K562 (cell line): ENCODE data around the gene ADORA2A. TPM values are rescaled to one million over a fixed set of nuclear protein-coding genes. Genes with fewer than 3 reads are reported as not detected.

ENCODE experiments used
- ATAC-seq: fragments of 200-7000 bp; cut with Tn5 transposase; 3 replicates; pipeline ENCODE4 v1.9.1; 2020; ENCODE audit warnings: moderate library complexity
- BruUV-seq: library from RNA; stranded (reverse); fragments of 400-500 nt; replicated peaks from 2 replicates; lab custom pipeline; 2021; lab: Mats Ljungman, UMichigan
- CTCF ChIA-PET: fragments of 300-600 bp; formaldehyde crosslinking; extraction: SDS; loops from one replicate; lab custom pipeline; 2021; ENCODE audit warnings: low intra/inter-chr PET ratio; lab: Yijun Ruan, JAX
- POLR2A ChIA-PET: fragments of 300-600, 350-650 bp; sonication (Branson Sonifier 250); formaldehyde crosslinking; extraction: SDS; loops from one replicate; lab custom pipeline; 2021; ENCODE audit warnings: antibody characterized with exemption, inconsistent platforms; lab: Yijun Ruan, JAX
- DNase-seq, 4 experiments: peaks; one replicate each; pipeline versions ENCODE4 v3.0.0 to v3.0.0-alpha.2; 2011 to 2018; ENCODE audit warnings: low spot score in 3 of 4, mixed read lengths in 3 of 4; ENCODE audit errors: extremely low read depth in 1 of 4
- FAIRE-seq: peaks from 2 replicates; lab custom pipeline; 2011; peaks lifted over from hg19 to GRCh38; lab: Jason Lieb, UNC
- H2AFZ ChIP-seq: 2 replicates; pipeline ENCODE4 v1.6.0; 2011; ENCODE audit warnings: low read depth, low read length, control low read depth, inconsistent platforms
- H3K27ac ChIP-seq: fragments of 200-600 bp; 3 replicates; pipeline ENCODE4 v1.8.0; 2011; ENCODE audit warnings: low read depth, mild to moderate bottlenecking, control low read depth, inconsistent platforms, low read length, moderate library complexity, mixed read lengths; ENCODE audit errors: extremely low read depth
- H3K27me3 ChIP-seq, 2 experiments: fragments of 300-600 bp in 1 of 2; 2 replicates in 1 of 2; 3 replicates in 1 of 2; pipeline versions ENCODE4 v1.6.0 to v1.8.0; 2011; ENCODE audit warnings: inconsistent platforms in 2 of 2, low read length in 2 of 2, mild to moderate bottlenecking in 1 of 2, mixed read lengths in 1 of 2, moderate library complexity in 1 of 2; ENCODE audit not compliant: control insufficient read depth in 2 of 2, insufficient read depth in 2 of 2
- H3K36me3 ChIP-seq: fragments of 300-600 bp; 3 replicates; pipeline ENCODE4 v1.8.0; 2011; ENCODE audit warnings: mild to moderate bottlenecking, low read length, inconsistent platforms; ENCODE audit not compliant: control insufficient read depth, insufficient read depth
- H3K4me1 ChIP-seq, 2 experiments: fragments of 200-600 bp in 1 of 2; replicated peaks in 1 of 2; 2 replicates in 1 of 2; 3 replicates in 1 of 2; pipeline versions ENCODE4 v1.5.1 to v1.8.0; 2011; ENCODE audit warnings: inconsistent platforms in 2 of 2, low read length in 2 of 2, mild to moderate bottlenecking in 1 of 2, mixed read lengths in 1 of 2, moderate library complexity in 1 of 2; ENCODE audit not compliant: control insufficient read depth in 2 of 2, insufficient read depth in 2 of 2
- H3K4me2 ChIP-seq: 2 replicates; pipeline ENCODE4 v1.6.1; 2011; ENCODE audit warnings: low read length, control low read depth, inconsistent platforms, mixed read lengths; ENCODE audit not compliant: insufficient read depth
- H3K4me3 ChIP-seq: fragments of 200-600 bp; sonication (generic), shearing (Covaris generic); 2 replicates; pipeline ENCODE4 v1.5.1; 2016; ENCODE audit warnings: control low read depth, inconsistent platforms
- H3K79me2 ChIP-seq: fragments of 200-600 bp; 3 replicates; pipeline ENCODE4 v1.8.0; 2011; ENCODE audit warnings: low read length, inconsistent platforms; ENCODE audit not compliant: control insufficient read depth, insufficient read depth
- H3K9ac ChIP-seq, 2 experiments: 2 replicates each; pipeline versions ENCODE4 v1.6.0 to v1.6.1; 2011; ENCODE audit warnings: low read depth in 2 of 2, low read length in 2 of 2, control low read depth in 1 of 2, inconsistent platforms in 1 of 2, mild to moderate bottlenecking in 1 of 2, mixed read lengths in 1 of 2; ENCODE audit not compliant: insufficient read depth in 1 of 2
- H3K9me1 ChIP-seq: one replicate; pipeline ENCODE4 v1.6.0; 2011; ENCODE audit warnings: inconsistent platforms, mild to moderate bottlenecking, low read length, moderate library complexity; ENCODE audit not compliant: control insufficient read depth, insufficient read depth
- H3K9me3 ChIP-seq: replicated peaks from 2 replicates; pipeline ENCODE4 v1.5.1; 2011; ENCODE audit warnings: low read depth, low read length, inconsistent platforms; ENCODE audit not compliant: control insufficient read depth, insufficient read depth
- H4K20me1 ChIP-seq: replicated peaks from 2 replicates; pipeline ENCODE4 v1.6.1; 2011; ENCODE audit warnings: low read length, inconsistent platforms, mixed read lengths; ENCODE audit not compliant: control insufficient read depth, insufficient read depth
- FOXK2 ChIP-seq, 2 experiments: fragments of 450-650 bp; IDR thresholded peaks in 1 of 2; conservative IDR thresholded peaks in 1 of 2; 2 replicates each; pipeline ENCODE4 v1.6.1; 2016; ENCODE audit warnings: low read depth in 2 of 2, mild to moderate bottlenecking in 1 of 2
- POU5F1 ChIP-seq: fragments of 150-350 bp; IDR thresholded peaks from 2 replicates; pipeline ENCODE4 v1.6.1; 2014; ENCODE audit warnings: borderline replicate concordance, low read length, low read depth, mild to moderate bottlenecking; ENCODE audit not compliant: partially characterized antibody
- SMC3 ChIP-seq: conservative IDR thresholded peaks from 2 replicates; pipeline ENCODE4 v1.6.1; 2011; ENCODE audit warnings: low read depth, low read length, improper control_type of control experiment; ENCODE audit not compliant: insufficient read depth
- TCF15 ChIP-seq: fragments of 250-450 bp; sonication (Bioruptor Pico); IDR thresholded peaks from 2 replicates; pipeline ENCODE4 v1.8.0; 2022; ENCODE audit warnings: moderate library complexity, mild to moderate bottlenecking, inconsistent platforms
- TEAD4 ChIP-seq, 2 experiments: sonication (generic) in 1 of 2; formaldehyde crosslinking in 1 of 2; IDR thresholded peaks; 2 replicates each; pipeline versions ENCODE4 v1.6.1 to v1.8.0; 2012 to 2022; ENCODE audit warnings: borderline replicate concordance in 1 of 2, inconsistent platforms in 1 of 2, low read length in 1 of 2, mild to moderate bottlenecking in 1 of 2, missing genetic modification reagents in 1 of 2
- ZC3H4 ChIP-seq: sonication (generic); formaldehyde crosslinking; IDR thresholded peaks from 2 replicates; pipeline ENCODE4 v1.9.0; 2021; ENCODE audit warnings: missing genetic modification reagents, borderline replicate concordance
- ZNF217 ChIP-seq: sonication (generic); formaldehyde crosslinking; IDR thresholded peaks from 2 replicates; pipeline ENCODE4 v1.8.0; 2022; ENCODE audit warnings: mild to moderate bottlenecking, missing genetic modification reagents
- ZNF584 ChIP-seq: fragments of 200-800 bp; sonication (Bioruptor generic); IDR thresholded peaks from 2 replicates; pipeline ENCODE4 v1.6.1; 2016; ENCODE audit warnings: low read depth, mild to moderate bottlenecking, missing genetic modification characterization, missing compliant biosample characterization
- WGBS: fragments of 100-300 bp; shearing (Covaris generic); methylation state at CpG from one replicate; pipeline ENCODE4 v1.1.6; 2016; ENCODE audit warnings: low coverage, mixed read lengths; ENCODE audit not compliant: insufficient coverage; ENCODE audit errors: missing lambda C conversion rate; 5-methylcytosine and 5-hydroxymethylcytosine counted together
- in situ Hi-C: fragments of 300-500 bp; cut with MboI; formaldehyde crosslinking; loops from 4 replicates; pipeline ENCODE4 v1.15.0; 2018; ENCODE audit warnings: inconsistent platforms, mixed read lengths
- intact Hi-C: fragments of 100-400 bp; cut with micrococcal nuclease; formaldehyde crosslinking; loops from 2 replicates; pipeline ENCODE4 v1.14.2; 2022
- polyA plus RNA-seq, 8 experiments: library from polyadenylated mRNA; depleted of rRNA in 4 of 8; stranded (reverse) in 5 of 8; unstranded in 3 of 8; fragments of >200 nt; fragmentation: Nextera tagmentation in 2 of 8; fragmentation: Illumina TruSeq in 1 of 8; extraction: Ambion mirVana in 2 of 8; extraction: Trizol in 1 of 8; gene quantifications; 2 replicates each; pipeline versions ENCODE4 v1.2.1 to v1.2.3, GENCODE V29; 2011 to 2014; ENCODE audit warnings: inconsistent platforms in 1 of 8, missing spikeins in 1 of 8
- total RNA-seq, 7 experiments: library from RNA; depleted of rRNA in 6 of 7; stranded (reverse); fragments of >200 nt in 6 of 7; fragmentation: Illumina TruSeq in 2 of 7; extraction: Trizol in 2 of 7; gene quantifications; 2 replicates each; pipeline versions ENCODE4 v1.2.1 to v1.2.3, GENCODE V29; 2011 to 2021; ENCODE audit warnings: low replicate concordance in 1 of 7

The ADORA2A gene
- total and polyA plus RNA-seq, 9 of the 15 experiments (the other 6 are each of a cell fraction or from before 2014, with no cell fraction given) = 0.15 to 2.1 (median 0.66) TPM; not detected in 2

DNA sequence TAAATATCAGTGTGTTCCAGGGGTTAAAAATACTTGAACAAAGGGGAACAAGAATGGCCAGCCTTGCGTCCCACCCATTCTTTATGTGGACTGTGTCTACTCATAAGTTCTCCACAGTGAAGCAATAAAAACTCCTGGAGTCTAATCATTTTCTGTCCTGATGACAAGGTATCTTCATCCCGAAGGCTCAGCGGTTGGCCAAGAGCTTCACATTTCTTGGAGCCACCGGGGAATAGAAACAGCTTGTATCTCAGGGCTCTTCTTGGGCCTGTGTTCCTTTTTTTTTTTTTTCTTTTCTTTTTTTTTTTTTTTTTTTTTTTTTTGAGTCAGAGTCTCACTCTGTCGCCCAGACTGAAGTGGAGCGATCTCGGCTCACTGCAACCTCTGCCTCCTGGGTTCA, 36.8 kb upstream of the ADORA2A start:
- Histone ChIP-seq H3K4me1 (peaks cover 0 to 13% of the 10 kb centered on the region in 2 experiments; a peak in 3 of 5 replicates), H3K9me3 (no peaks in the 10 kb centered on the region), H3K4me3 (no peak overlapping the region), H4K20me1 (no peaks in the 10 kb centered on the region), H3K9ac (no peak overlapping the region), H3K27ac (no peak overlapping the region), H3K36me3 (peaks cover 5% of the 10 kb centered on the region; the same call in 2 of the 3 replicates), H3K4me2 (no peak overlapping the region), H3K9me1 (no peaks in the 10 kb centered on the region), H2AFZ (no peak overlapping the region), H3K79me2 (no peaks in the 10 kb centered on the region), H3K27me3 (no peaks in the 10 kb centered on the region)
- BruUV-seq = no TSS peak
- ChIA-PET CTCF (no interaction called here), POLR2A (interaction anchor here (0.6 kb wide), 1 partner anchor 13 kb away, joined by 4 read pairs; no protein-coding TSS in a partner anchor)
- FAIRE-seq (no peak), DNase-seq (no peak), ATAC-seq (no peak)
- TF ChIP-seq ZC3H4 (CRISPR knock-in tag) (no peak), POU5F1 (no peak), FOXK2 (conservative IDR thresholded peaks at IDR 0.05 in 1 of 2, IDR thresholded peaks at IDR 0.05 in 1 of 2; ENCODE audit: low read depth in 2 of 2) (no peak), SMC3 (no peak), TEAD4 (IDR thresholded peaks at IDR 0.05; ENCODE audit: low read length) (no peak), TEAD4 (CRISPR knock-in tag; IDR thresholded peaks at IDR 0.05; ENCODE audit: borderline replicate concordance) (no peak), TCF15 (CRISPR knock-in tag) (no peak), ZNF217 (CRISPR knock-in tag) (no peak), ZNF584 (no peak)
- intact Hi-C loops = loop anchor here (10.0 kb wide), 1 partner anchor 66 kb away; no protein-coding TSS in a partner anchor
- WGBS = 94% methylated on average over 4 of the region's 7 CpGs
- in situ Hi-C loops = no loop called here
